GM19455 (cell line): Measurements from ENCODE around the gene SMIM22.

Experiments
- ATAC-seq: cut with Tn5 transposase; IDR thresholded peaks from one replicate; pipeline ENCODE4 v1.9.1; 2021; ENCODE audit not compliant: unreplicated experiment

Gene SMIM22

GRCh38 chr16:4795181-4795827, at the start of gene SMIM22:
TSS of gene SMIM22 (plus strand) at chr16:4795369. CDS start at chr16:4795735, 366 bp downstream.
- ATAC-seq, result no peak

- ATAC-seq, result no peak
These were observed 49.0 kb upstream of the SMIM22 start for GRCh38 chr16:4746215-4746614.

DNA sequence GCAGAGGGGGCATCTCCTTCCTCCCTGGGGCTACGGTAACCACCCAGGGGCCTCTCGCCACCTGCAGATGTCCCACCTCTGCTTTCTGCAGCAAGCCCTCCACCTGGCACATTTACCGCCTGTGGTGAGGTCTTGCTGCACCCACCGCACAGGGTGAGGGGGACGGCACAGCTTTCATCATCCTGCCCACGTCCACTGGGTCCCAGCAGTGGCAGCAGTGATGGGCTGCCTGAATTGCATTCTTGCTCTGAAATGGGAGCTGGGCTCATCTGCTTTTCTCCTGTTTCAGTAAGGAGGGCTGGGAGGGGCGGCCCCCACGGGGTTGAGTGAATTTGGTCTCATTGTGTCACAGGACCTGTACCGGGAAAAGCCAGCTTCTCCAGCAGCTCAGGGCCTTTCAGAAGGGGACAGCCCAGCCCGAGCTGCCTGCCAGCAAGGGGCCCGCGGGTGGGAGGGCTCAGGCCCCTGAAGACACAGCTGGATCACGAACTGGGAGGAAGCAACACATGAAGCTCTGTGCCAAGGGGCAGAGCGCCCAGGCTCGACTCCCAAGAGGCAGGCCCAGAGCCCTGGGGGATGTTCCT, 48.1 kb upstream of the SMIM22 start:
- ATAC-seq, result no peak

DNA sequence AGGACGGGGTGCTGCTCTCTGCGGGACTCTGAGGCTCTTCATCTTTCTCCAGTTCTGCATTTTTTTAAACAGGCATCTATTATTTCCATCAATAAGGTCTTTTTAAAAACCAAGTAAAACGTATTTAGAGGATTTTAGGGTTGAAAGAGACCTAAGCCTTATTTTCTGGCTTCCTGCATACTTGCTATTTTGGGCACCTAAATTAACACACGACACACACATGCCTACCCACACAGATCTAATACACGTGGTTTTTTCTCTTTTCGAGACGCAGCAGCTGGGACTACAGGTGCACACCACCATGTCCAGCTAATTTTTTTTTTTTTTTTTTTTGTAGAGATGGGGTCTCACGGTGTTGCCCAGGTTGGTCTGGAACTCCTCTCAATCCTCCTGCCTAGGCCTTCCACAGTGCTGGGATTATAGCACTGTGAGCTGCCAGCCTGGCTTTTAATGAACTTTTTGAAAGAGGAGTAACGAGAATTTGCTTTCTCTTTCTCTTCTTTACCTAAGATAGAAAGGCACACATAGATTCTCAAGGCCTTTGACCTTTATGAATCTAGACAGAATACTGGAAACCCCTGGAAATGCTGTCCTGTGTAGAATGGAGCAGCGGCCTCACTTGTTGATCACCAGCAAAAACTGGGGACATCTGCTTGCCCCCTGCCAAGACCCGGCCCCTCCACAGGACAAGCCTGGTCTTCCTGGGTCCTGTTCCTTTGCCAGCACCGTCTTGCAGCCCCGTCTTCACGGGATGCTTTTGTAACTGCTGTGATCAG, 47.1 kb upstream of the SMIM22 start:
- ATAC-seq, result no peak

DNA sequence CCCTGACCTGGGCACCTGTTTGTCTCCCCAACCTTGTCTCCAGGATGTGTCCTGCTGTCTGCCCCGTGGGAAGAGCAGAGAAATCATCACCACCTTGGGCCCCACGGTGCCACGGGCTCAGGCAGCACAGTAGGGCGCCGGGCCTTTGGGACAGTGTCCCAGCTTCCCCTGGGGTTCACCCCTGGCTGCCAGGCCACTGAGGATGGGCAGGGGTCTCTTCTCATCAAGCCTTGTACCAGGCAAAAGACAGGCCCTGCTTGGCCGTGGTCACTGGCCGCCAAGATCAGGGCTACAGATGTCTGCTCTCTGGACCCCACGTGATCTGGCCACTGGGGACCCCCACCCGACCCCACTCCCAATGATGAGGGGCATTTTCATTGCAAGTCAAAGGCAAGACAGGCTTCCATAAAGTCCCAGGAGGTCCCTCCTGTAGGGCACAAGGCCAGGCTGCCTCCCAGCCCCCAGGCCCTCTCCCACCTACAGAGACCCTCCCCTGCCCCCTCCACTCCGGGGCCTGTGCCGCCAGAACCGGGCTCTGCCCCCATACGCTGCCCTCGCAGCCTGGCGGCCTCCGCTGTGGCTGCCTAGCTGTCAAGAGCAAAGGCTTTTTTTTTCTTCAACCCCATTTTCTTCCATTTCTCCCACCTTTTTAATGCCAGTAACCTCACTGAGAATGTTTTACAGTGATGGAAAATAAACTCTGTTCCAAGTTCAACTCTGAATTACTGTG, 46.3 kb upstream of the SMIM22 start:
- ATAC-seq, result no peak

DNA sequence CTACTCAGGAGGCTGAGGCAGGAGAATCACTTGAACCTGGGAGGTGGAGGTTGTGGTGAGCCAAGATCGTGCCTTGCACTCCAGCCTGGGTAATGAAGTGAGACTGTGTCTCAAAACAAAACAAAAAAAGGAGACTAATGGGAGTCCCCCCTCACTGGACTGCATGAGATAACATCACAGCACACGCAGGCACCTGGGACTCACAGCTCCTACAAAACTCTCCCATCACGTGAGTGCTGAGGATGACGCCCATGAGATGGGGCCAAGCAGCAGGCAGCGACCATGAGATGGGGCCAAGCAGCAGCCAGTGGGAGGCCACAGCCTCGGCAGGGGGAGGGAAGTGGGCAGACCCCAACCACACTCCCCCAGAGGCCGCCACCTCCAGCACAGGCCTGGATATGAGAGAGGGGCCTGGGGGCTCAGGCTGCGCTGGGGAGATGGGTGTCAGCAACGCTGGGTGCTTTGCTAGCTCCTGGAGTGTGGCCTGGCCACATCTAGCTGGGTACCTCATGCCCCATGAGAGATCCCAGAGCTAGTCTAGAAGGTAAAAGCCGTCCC, 45.4 kb upstream of the SMIM22 start:
- ATAC-seq, result no peak

- no peak for ATAC-seq
These were observed 44.3 kb upstream of the SMIM22 start for GRCh38 chr16:4750896-4751295.

GRCh38 chr16:4752351-4753100, 42.6 kb upstream of the SMIM22 start:
- no peak for ATAC-seq

GRCh38 chr16:4753227-4753626, 41.9 kb upstream of the SMIM22 start:
- no peak for ATAC-seq

GRCh38 chr16:4754865-4755264, 40.3 kb upstream of the SMIM22 start:
- no peak for ATAC-seq

DNA sequence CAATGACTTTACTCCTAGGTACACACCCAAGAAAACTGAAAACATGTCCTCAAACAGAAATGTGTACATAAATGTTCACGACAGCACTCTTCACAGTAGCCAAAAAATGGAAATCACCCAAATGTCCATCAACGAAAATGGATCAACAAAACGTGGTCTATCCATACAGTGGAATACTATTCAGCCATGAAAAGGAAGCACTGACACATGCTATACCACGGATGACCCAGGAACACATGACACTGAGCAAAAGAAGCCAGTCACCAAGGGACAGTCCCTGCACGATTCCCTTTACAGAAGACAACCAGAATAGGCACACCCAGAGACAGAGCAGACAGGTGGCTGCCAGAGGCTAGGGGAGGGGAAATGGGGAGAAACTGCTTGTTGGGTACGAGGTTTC, 39.5 kb upstream of the SMIM22 start:
- no peak for ATAC-seq

DNA sequence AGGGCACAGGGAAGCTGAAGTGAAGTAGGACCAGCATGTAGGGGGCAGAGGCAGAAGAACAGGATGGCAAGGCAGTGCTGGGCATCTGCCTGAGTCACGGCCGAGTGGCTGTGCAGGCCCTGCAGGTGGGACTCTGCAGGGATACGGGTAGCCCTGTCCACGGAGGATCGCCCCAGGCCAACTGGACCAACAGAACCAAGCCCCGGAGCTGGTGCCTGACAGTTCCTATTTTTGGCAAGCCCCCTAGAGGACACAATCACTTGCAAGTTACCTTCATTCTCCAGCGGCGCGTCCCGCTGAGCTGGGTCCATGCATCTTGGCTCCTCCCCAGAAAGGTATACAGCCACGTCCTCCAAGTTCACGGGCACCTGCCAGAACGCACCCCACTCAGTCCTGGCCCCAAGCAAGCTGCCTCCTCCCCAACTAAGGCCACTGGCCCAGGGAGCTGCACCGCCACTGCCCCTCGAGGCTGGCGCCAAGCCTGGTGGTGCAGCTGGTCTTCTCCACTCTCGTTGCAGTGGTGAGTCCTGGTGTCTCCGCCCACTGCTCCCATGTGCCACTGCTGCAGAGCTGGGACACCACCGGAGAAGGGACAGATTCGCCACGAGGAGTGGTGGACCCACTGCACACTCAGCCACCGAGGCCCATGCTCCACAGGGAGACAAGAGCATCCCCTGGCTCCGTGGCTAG, 34.8 kb upstream of the SMIM22 start:
- ATAC-seq, result no peak

GRCh38 chr16:4762205-4762604, 33.0 kb upstream of the SMIM22 start:
- no peak for ATAC-seq

- ATAC-seq, result no peak
These were observed 31.4 kb upstream of the SMIM22 start for GRCh38 chr16:4763791-4764190.

GRCh38 chr16:4765511-4766474, 29.4 kb upstream of the SMIM22 start:
- no peak for ATAC-seq

DNA sequence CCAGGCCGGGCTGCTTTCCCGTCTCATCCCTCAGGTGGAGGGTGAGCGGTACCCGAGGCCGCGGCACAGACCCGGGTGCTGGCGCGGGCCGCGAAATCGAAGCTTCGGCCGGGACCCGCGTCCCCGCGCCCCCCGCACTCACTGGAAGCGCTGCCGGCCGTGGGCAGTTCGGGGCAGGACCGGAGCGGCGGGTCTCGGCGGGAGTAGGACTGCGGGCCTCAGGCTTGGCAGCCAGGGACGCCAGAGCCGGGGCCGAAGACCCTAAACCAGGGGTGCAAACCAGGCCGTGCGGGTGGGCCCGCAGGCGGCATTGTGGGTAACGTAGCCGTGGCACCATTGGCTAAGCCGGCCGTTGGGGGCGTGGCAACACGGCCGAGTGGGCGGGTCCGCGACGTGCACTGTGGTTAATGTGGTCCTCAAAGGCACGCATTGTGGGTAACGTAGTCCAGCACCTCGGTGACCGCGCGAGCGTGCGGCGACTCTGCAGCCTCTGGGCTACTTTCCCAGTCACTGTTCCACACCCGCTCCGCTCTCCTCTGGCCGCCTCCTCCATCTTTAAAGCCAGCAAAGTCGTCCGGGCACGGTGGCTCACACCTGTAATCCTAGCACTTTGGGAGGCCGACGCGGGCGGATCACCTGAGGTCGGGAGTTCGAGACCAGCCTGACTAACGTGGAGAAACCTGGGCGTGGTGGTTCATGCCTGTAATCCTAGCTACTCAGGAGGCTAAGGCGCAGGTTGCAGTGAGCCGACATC, 28.1 kb upstream of the SMIM22 start, which contains the start of gene ZNF500:
ZNF500 (minus strand) TSS at position 288 of the 754 bp plus-strand sequence. CDS start 1,184 bp downstream, outside the sequence.
- ATAC-seq, result peak; percentile 81

- no peak for ATAC-seq
These were observed 27.2 kb upstream of the SMIM22 start for GRCh38 chr16:4767872-4768548.
